ENCODE data around the gene TARS1. TPM values are rescaled to one million over a fixed set of nuclear protein-coding genes. Genes with fewer than 3 reads are reported as not detected.

TARS1 gene
- total and polyA plus RNA-seq, 7 donors: 81.7 to 151 (median 117) TPM

GRCh38 chr5:33487236-33487635, 46.5 kb downstream of the TARS1 start:
- Histone ChIP-seq H3K36me3 (no peaks in the 10 kb centered on the region), H3K27me3 (no peaks in the 10 kb centered on the region), H3K9me3 (no peaks in the 10 kb centered on the region), H3K27ac (no peak overlapping the region), H3K4me1 (no peaks in the 10 kb centered on the region), H3K4me3 (no peak overlapping the region)
- intact Hi-C loops (cut with DNase I): no loop called here
- DNase-seq: no peak
- no peak for TF ChIP-seq POLR2A (IDR thresholded peaks at IDR 0.05)
- no peak for TF ChIP-seq CTCF (IDR thresholded peaks at IDR 0.05)
- TF ChIP-seq EP300 (IDR thresholded peaks at IDR 0.05): no peak
- WGBS, 2 donors: 60 to 69% methylated on average over 3 of the region's 3 CpGs

- Histone ChIP-seq H3K27me3 (no peaks in the 10 kb centered on the region), H3K27ac (no peak overlapping the region), H3K4me3 (no peak overlapping the region), H3K4me1 (no peaks in the 10 kb centered on the region), H3K36me3 (no peaks in the 10 kb centered on the region), H3K9me3 (no peaks in the 10 kb centered on the region)
- WGBS, 2 donors: 93 to 97% methylated on average over 19 of the region's 19 CpGs
- no peak for DNase-seq
- TF ChIP-seq POLR2AphosphoS5 (IDR thresholded peaks at IDR 0.05) (no peak), CTCF (IDR thresholded peaks at IDR 0.05) (no peak), EP300 (IDR thresholded peaks at IDR 0.05) (no peak)
- intact Hi-C loops (cut with DNase I): no loop called here
Measured at GRCh38 chr5:33488558-33489355, 48.0 kb downstream of the TARS1 start.

- no peaks in the 10 kb centered on the region for H3K9me3 ChIP-seq
- H3K4me3 ChIP-seq: no peak overlapping the region
- TF ChIP-seq POLR2AphosphoS5 (IDR thresholded peaks at IDR 0.05): no peak
- no peak for TF ChIP-seq CTCF (IDR thresholded peaks at IDR 0.05)
- no peak for TF ChIP-seq EP300 (IDR thresholded peaks at IDR 0.05)
- no peak for TF ChIP-seq POLR2A (IDR thresholded peaks at IDR 0.05)
- no peak overlapping the region for H3K27ac ChIP-seq
- 51 to 89% methylated on average over 6 of the region's 6 CpGs for WGBS, 2 donors
- no peaks in the 10 kb centered on the region for H3K27me3 ChIP-seq
- H3K36me3 ChIP-seq: no peaks in the 10 kb centered on the region
- intact Hi-C loops (cut with DNase I): no loop called here
- no peaks in the 10 kb centered on the region for H3K4me1 ChIP-seq
- no peak for DNase-seq
Measured at GRCh38 chr5:33489481-33490067, 48.8 kb downstream of the TARS1 start.

GRCh38 chr5:33490071-33490665, 49.4 kb downstream of the TARS1 start:
- TF ChIP-seq POLR2A (IDR thresholded peaks at IDR 0.05) (no peak), CTCF (IDR thresholded peaks at IDR 0.05) (no peak), POLR2AphosphoS5 (IDR thresholded peaks at IDR 0.05) (no peak), EP300 (IDR thresholded peaks at IDR 0.05) (no peak)
- no peak overlapping the region for H3K4me3 ChIP-seq
- 81 to 84% methylated on average over 1 of the region's 1 CpG for WGBS, 2 donors

More at GRCh38 chr5:33490071-33490665, 49.4 kb downstream of the TARS1 start:
- Histone ChIP-seq H3K27me3 (no peaks in the 10 kb centered on the region), H3K27ac (no peak overlapping the region), H3K36me3 (no peaks in the 10 kb centered on the region), H3K9me3 (no peaks in the 10 kb centered on the region), H3K4me1 (no peaks in the 10 kb centered on the region)
- intact Hi-C loops (cut with DNase I): no loop called here
- no peak for DNase-seq

All from sigmoid colon (tissue), 7 donors.